SK-N-SH (cell line): ENCODE measurements around the gene KIAA0232. TPM values are rescaled to one million over a fixed set of nuclear protein-coding genes. Genes with fewer than 3 reads are reported as not detected.

ENCODE experiments used
- CTCF ChIA-PET: fragments of 300-600, 350-600 bp; formaldehyde crosslinking; extraction: SDS; loops from one replicate; lab custom pipeline; 2021; lab: Yijun Ruan, JAX
- POLR2A ChIA-PET: fragments of 350-600 bp; sonication (Branson Sonifier 250); formaldehyde crosslinking; extraction: SDS; loops from one replicate; lab custom pipeline; 2020; ENCODE audit warnings: antibody characterized with exemption, inconsistent platforms; lab: Yijun Ruan, JAX
- DNase-seq: peaks from one replicate; pipeline ENCODE4 v3.0.0; 2012
- H2AFZ ChIP-seq: fragments of 200-600 bp; sonication (generic); 2 replicates; pipeline ENCODE4 v1.8.1; 2016; ENCODE audit warnings: antibody characterized with exemption, mild to moderate bottlenecking, low read depth
- H3F3A ChIP-seq: fragments of 200-600 bp; sonication (generic); replicated peaks from 2 replicates; pipeline ENCODE3; 2016; ENCODE audit warnings: antibody characterized with exemption, mild to moderate bottlenecking; ENCODE audit not compliant: insufficient read depth
- H3K27ac ChIP-seq, 2 experiments: fragments of 200-500 bp in 1 of 2; fragments of 200-600 bp in 1 of 2; sonication (Bioruptor generic) in 1 of 2; sonication (generic), shearing (Covaris generic) in 1 of 2; 2 replicates each; pipeline versions ENCODE4 v1.5.1 to v1.6.1; 2014 to 2016; ENCODE audit warnings: low read depth in 2 of 2, inconsistent platforms in 1 of 2, low read length in 1 of 2, mild to moderate bottlenecking in 1 of 2, mixed read lengths in 1 of 2
- H3K27me3 ChIP-seq: fragments of 200-600 bp; sonication (generic), shearing (Covaris generic); 2 replicates; pipeline ENCODE4 v1.6.1; 2016; ENCODE audit warnings: mixed run types; ENCODE audit not compliant: insufficient read depth
- H3K36me3 ChIP-seq, 2 experiments: fragments of 200-500 bp in 1 of 2; fragments of 200-600 bp in 1 of 2; sonication (Bioruptor generic) in 1 of 2; sonication (generic) in 1 of 2; replicated peaks in 1 of 2; 2 replicates each; pipeline versions ENCODE3 to v1.5.1; 2014 to 2016; ENCODE audit warnings: low read length in 1 of 2, mild to moderate bottlenecking in 1 of 2; ENCODE audit not compliant: insufficient read depth in 2 of 2, control insufficient read depth in 1 of 2
- H3K4me1 ChIP-seq, 2 experiments: fragments of 200-500 bp in 1 of 2; fragments of 200-600 bp in 1 of 2; sonication (Bioruptor generic) in 1 of 2; sonication (generic), shearing (Covaris generic) in 1 of 2; 2 replicates each; pipeline versions ENCODE4 v1.5.1 to v1.6.1; 2014 to 2016; ENCODE audit warnings: low read depth in 1 of 2, low read length in 1 of 2, mixed run types in 1 of 2; ENCODE audit not compliant: insufficient read depth in 2 of 2, control insufficient read depth in 1 of 2
- H3K4me2 ChIP-seq: fragments of 200-600 bp; sonication (generic), shearing (Covaris generic); 2 replicates; pipeline ENCODE4 v1.6.1; 2017; ENCODE audit warnings: mixed run types
- H3K4me3 ChIP-seq, 2 experiments: fragments of 200-500 bp in 1 of 2; fragments of 200-600 bp in 1 of 2; sonication (Bioruptor generic) in 1 of 2; sonication (generic), shearing (Covaris generic) in 1 of 2; 2 replicates each; pipeline versions ENCODE4 v1.5.1 to v1.8.1; 2014 to 2016; ENCODE audit warnings: low read depth in 2 of 2, inconsistent platforms in 1 of 2, low read length in 1 of 2, mild to moderate bottlenecking in 1 of 2, mixed read lengths in 1 of 2, moderate library complexity in 1 of 2
- H3K79me2 ChIP-seq: fragments of 200-600 bp; sonication (generic); 2 replicates; pipeline ENCODE4 v1.8.1; 2017; ENCODE audit warnings: mild to moderate bottlenecking; ENCODE audit not compliant: insufficient read depth
- H3K9ac ChIP-seq: fragments of 200-600 bp; sonication (generic); 2 replicates; pipeline ENCODE4 v1.6.1; 2017; ENCODE audit warnings: mixed run types
- H3K9me2 ChIP-seq: fragments of 200-600 bp; sonication (generic); 2 replicates; pipeline ENCODE4 v1.6.1; 2017; ENCODE audit warnings: mixed run types
- H3K9me3 ChIP-seq: fragments of 200-600 bp; sonication (generic); 2 replicates; pipeline ENCODE4 v1.6.1; 2017; ENCODE audit warnings: mixed run types, mild to moderate bottlenecking, moderate library complexity
- H4K20me1 ChIP-seq: fragments of 200-600 bp; sonication (generic); 2 replicates; pipeline ENCODE4 v1.6.1; 2017; ENCODE audit warnings: mild to moderate bottlenecking, mixed run types; ENCODE audit not compliant: insufficient read depth
- CHD2 ChIP-seq: fragments of 150-350 bp; IDR thresholded peaks from 2 replicates; pipeline ENCODE4 v1.6.1; 2018; ENCODE audit warnings: low read length; ENCODE audit not compliant: partially characterized antibody
- CTCF ChIP-seq: fragments of 200-600 bp; sonication (generic); IDR thresholded peaks from 2 replicates; pipeline ENCODE4 v1.6.1; 2017; ENCODE audit warnings: antibody characterized with exemption, mild to moderate bottlenecking, moderate library complexity
- FOSL2 ChIP-seq: IDR thresholded peaks from 2 replicates; pipeline ENCODE4 v1.4.0; 2012; ENCODE audit warnings: low read depth, mild to moderate bottlenecking, moderate library complexity, borderline replicate concordance
- FOXJ3 ChIP-seq: sonication (generic); formaldehyde crosslinking; IDR thresholded peaks from 2 replicates; pipeline ENCODE4 v1.5.1; 2020; ENCODE audit warnings: mild to moderate bottlenecking, missing genetic modification reagents
- FOXM1 ChIP-seq: IDR thresholded peaks from 2 replicates; pipeline ENCODE4 v1.4.0; 2012; ENCODE audit warnings: low read depth, mild to moderate bottlenecking
- GABPA ChIP-seq: IDR thresholded peaks from 2 replicates; pipeline ENCODE4 v1.4.0; 2012; ENCODE audit warnings: low read depth, mild to moderate bottlenecking
- MAX ChIP-seq: IDR thresholded peaks from 2 replicates; pipeline ENCODE4 v1.4.0; 2012; ENCODE audit warnings: low read depth
- MEF2A ChIP-seq: IDR thresholded peaks from 2 replicates; pipeline ENCODE4 v1.4.0; 2012; ENCODE audit warnings: low read depth, borderline replicate concordance
- PBX3 ChIP-seq: IDR thresholded peaks from 2 replicates; pipeline ENCODE4; 2012
- RAD21 ChIP-seq: IDR thresholded peaks from 2 replicates; pipeline ENCODE4 v1.6.1; 2012; ENCODE audit warnings: mild to moderate bottlenecking, low read length
- RFX5 ChIP-seq: IDR thresholded peaks from 2 replicates; pipeline ENCODE4 v1.6.1; 2012; ENCODE audit warnings: mild to moderate bottlenecking, improper control_type of control experiment, low read length
- RXRA ChIP-seq: IDR thresholded peaks from 2 replicates; pipeline ENCODE4 v1.4.0; 2012; ENCODE audit warnings: low read depth, mild to moderate bottlenecking, borderline replicate concordance
- SMC3 ChIP-seq: IDR thresholded peaks from 2 replicates; pipeline ENCODE4 v1.6.1; 2012; ENCODE audit warnings: low read depth, low read length, improper control_type of control experiment
- TCF12 ChIP-seq: IDR thresholded peaks from 2 replicates; pipeline ENCODE4 v1.4.0; 2012
- TEAD4 ChIP-seq: IDR thresholded peaks from 2 replicates; pipeline ENCODE4 v1.4.0; 2012; ENCODE audit warnings: mild to moderate bottlenecking, borderline replicate concordance; ENCODE audit not compliant: insufficient read depth
- USF1 ChIP-seq: IDR thresholded peaks from 2 replicates; pipeline ENCODE4 v1.4.0; 2012; ENCODE audit warnings: low read depth, borderline replicate concordance
- ZBTB33 ChIP-seq: IDR thresholded peaks from 2 replicates; pipeline ENCODE4 v1.4.0; 2012; ENCODE audit warnings: low read depth, borderline replicate concordance
- WGBS: methylation state at CpG from one replicate; pipeline ENCODE4 v1.1.6; 2017; ENCODE audit warnings: low lambda C conversion rate; 5-methylcytosine and 5-hydroxymethylcytosine counted together
- polyA plus RNA-seq, 3 experiments: library from polyadenylated mRNA; depleted of rRNA; stranded (reverse); fragments of >200 nt; gene quantifications; 2 replicates each; pipeline ENCODE4 v1.2.3, GENCODE V29; 2012

The KIAA0232 gene
- polyA plus RNA-seq, 1 of the 3 experiments (the other 2 are of a cell fraction): 5.7 TPM

- Histone ChIP-seq H3K9ac (no peak overlapping the region), H3K36me3 (peaks cover 16 to 64% of the 10 kb centered on the region in 2 experiments), H3F3A (peaks cover 5% of the 10 kb centered on the region), H3K9me3 (no peaks in the 10 kb centered on the region), H3K79me2 (no peaks in the 10 kb centered on the region; the same call in 1 of the 2 replicates), H3K4me3 (no peak overlapping the region; a peak in 1 of 4 replicates), H3K27ac (no peak overlapping the region), H3K4me1 (no peaks in the 10 kb centered on the region)
- 44% methylated on average over 3 of the region's 3 CpGs for WGBS
- ChIA-PET POLR2A (interaction anchor here (1.0 to 1.2 kb wide), 3 partner anchors 9 to 164 kb away, joined by 4 to 6 read pairs (median 4); partner anchors contain the start of gene MRFAP1L1), CTCF (interaction anchor here (0.5 to 7.9 kb wide), 56 partner anchors 10 to 328 kb away, joined by 3 to 204 read pairs (median 4); partner anchors contain the start of genes BLOC1S4, KIAA0232, MRFAP1L1 and TADA2B)
- no peak for TF ChIP-seq RXRA
- TF ChIP-seq MEF2A: no peak
- TF ChIP-seq CTCF: peak; percentile 91
- TF ChIP-seq GABPA: no peak
- TF ChIP-seq USF1: no peak
- no peak for TF ChIP-seq FOSL2
- no peak for TF ChIP-seq FOXM1
- no peak for TF ChIP-seq CHD2
- peak; percentile 91 for TF ChIP-seq SMC3
- TF ChIP-seq RFX5: no peak
- no peak for TF ChIP-seq ZBTB33
- TF ChIP-seq FOXJ3 (CRISPR knock-in tag): no peak
- no peak for TF ChIP-seq TCF12
- peak; percentile 83 for TF ChIP-seq RAD21
- no peak for TF ChIP-seq PBX3
- TF ChIP-seq TEAD4: no peak
- no peak for TF ChIP-seq MAX
- TF ChIP-seq, all 33 proteins: peak for 3
- peak; percentile 63 for DNase-seq
- H3K9me2 ChIP-seq: no peaks in the 10 kb centered on the region
- no peak overlapping the region for H2AFZ ChIP-seq
- H4K20me1 ChIP-seq: peaks cover 14% of the 10 kb centered on the region
- H3K27me3 ChIP-seq: no peaks in the 10 kb centered on the region
- H3K4me2 ChIP-seq: no peak overlapping the region
Measured at GRCh38 chr4:6873792-6874461, 91.4 kb downstream of the KIAA0232 start.
